IMR-90 (cell line): ENCODE measurements around the gene NOS1AP. TPM values are rescaled to one million over a fixed set of nuclear protein-coding genes. Genes with fewer than 3 reads are reported as not detected.

Experiments used
- ATAC-seq: fragments of 200-7000 bp; cut with Tn5 transposase; 2 replicates; pipeline ENCODE4 v1.9.1; 2020; ENCODE audit warnings: low read depth, mild to moderate bottlenecking, moderate library complexity
- BruUV-seq: library from RNA; stranded (reverse); fragments of 400-500 nt; replicated peaks from 2 replicates; lab custom pipeline; 2021; lab: Mats Ljungman, UMichigan
- CTCF ChIA-PET: fragments of 300-600 bp; formaldehyde crosslinking; extraction: SDS; loops from one replicate; lab custom pipeline; 2021; ENCODE audit warnings: antibody characterized with exemption; lab: Yijun Ruan, JAX
- POLR2A ChIA-PET: fragments of 300-600 bp; sonication (Branson Sonifier 250); formaldehyde crosslinking; loops from one replicate; lab custom pipeline; 2022; ENCODE audit warnings: antibody characterized with exemption; ENCODE audit not compliant: unreplicated experiment; lab: Charles Lee
- DNase-seq: peaks from one replicate; pipeline ENCODE4 v3.0.0; 2013
- H2AFZ ChIP-seq: replicated peaks from 2 replicates; pipeline ENCODE3; 2013; ENCODE audit warnings: low read length, mild to moderate bottlenecking; ENCODE audit not compliant: poor library complexity
- H2AK5ac ChIP-seq: 2 replicates; pipeline ENCODE4 v1.6.1; 2013; ENCODE audit warnings: low read depth, low read length, inconsistent platforms
- H2AK9ac ChIP-seq: replicated peaks from 2 replicates; pipeline ENCODE3; 2013; ENCODE audit warnings: mild to moderate bottlenecking, low read depth, low read length, moderate library complexity; ENCODE audit not compliant: poor library complexity
- H2BK120ac ChIP-seq: 2 replicates; pipeline ENCODE4 v1.6.1; 2013; ENCODE audit warnings: low read depth, low read length, inconsistent platforms
- H2BK15ac ChIP-seq: 3 replicates; pipeline ENCODE4 v1.6.1; 2013; ENCODE audit warnings: low read depth, low read length, inconsistent platforms
- H2BK20ac ChIP-seq: 2 replicates; pipeline ENCODE4 v1.6.1; 2013; ENCODE audit warnings: low read depth, mild to moderate bottlenecking, inconsistent platforms, low read length, moderate library complexity
- H2BK5ac ChIP-seq: 2 replicates; pipeline ENCODE4 v1.6.1; 2013; ENCODE audit warnings: mild to moderate bottlenecking, low read depth, low read length, inconsistent platforms; ENCODE audit not compliant: poor library complexity, severe bottlenecking
- H3K14ac ChIP-seq: replicated peaks from 2 replicates; pipeline ENCODE4 v1.6.1; 2013; ENCODE audit warnings: low read depth, low read length, inconsistent platforms
- H3K18ac ChIP-seq: 2 replicates; pipeline ENCODE4 v1.6.1; 2013; ENCODE audit warnings: low read depth, low read length, control low read depth
- H3K23ac ChIP-seq: 2 replicates; pipeline ENCODE4 v1.6.1; 2013; ENCODE audit warnings: low read depth, low read length, inconsistent platforms
- H3K27ac ChIP-seq: 2 replicates; pipeline ENCODE4 v1.5.1; 2013; ENCODE audit warnings: mild to moderate bottlenecking, control low read depth, low read length; ENCODE audit not compliant: insufficient read depth
- H3K27me3 ChIP-seq: 2 replicates; pipeline ENCODE4 v1.6.1; 2013; ENCODE audit warnings: low read length; ENCODE audit not compliant: control insufficient read depth, insufficient read depth
- H3K36me3 ChIP-seq: 2 replicates; pipeline ENCODE4 v1.6.1; 2013; ENCODE audit warnings: low read length, mixed read lengths; ENCODE audit not compliant: control insufficient read depth, insufficient read depth
- H3K4ac ChIP-seq: 2 replicates; pipeline ENCODE4 v1.6.1; 2013; ENCODE audit warnings: low read depth, low read length, inconsistent platforms
- H3K4me1 ChIP-seq: 2 replicates; pipeline ENCODE4 v1.6.1; 2013; ENCODE audit warnings: low read length, mixed read lengths; ENCODE audit not compliant: control insufficient read depth, insufficient read depth
- H3K4me2 ChIP-seq: 2 replicates; pipeline ENCODE4 v1.6.1; 2013; ENCODE audit warnings: low read depth, mild to moderate bottlenecking, control low read depth, low read length, moderate library complexity
- H3K4me3 ChIP-seq: 2 replicates; pipeline ENCODE4 v1.5.1; 2013; ENCODE audit warnings: low read depth, mild to moderate bottlenecking, control low read depth, low read length, moderate library complexity; ENCODE audit not compliant: insufficient read depth
- H3K56ac ChIP-seq: 2 replicates; pipeline ENCODE4 v1.6.1; 2013; ENCODE audit warnings: low read length, inconsistent platforms; ENCODE audit not compliant: insufficient read depth; ENCODE audit errors: extremely low read depth
- H3K79me1 ChIP-seq, 2 experiments: 2 replicates each; pipeline ENCODE4 v1.6.1; 2013; ENCODE audit warnings: low read length in 2 of 2, inconsistent platforms in 1 of 2, low read depth in 1 of 2
- H3K9ac ChIP-seq: 2 replicates; pipeline ENCODE4 v1.6.1; 2013; ENCODE audit warnings: low read depth, low read length, control low read depth
- H3K9me1 ChIP-seq: 2 replicates; pipeline ENCODE4 v1.6.1; 2013; ENCODE audit warnings: low read length, inconsistent platforms; ENCODE audit not compliant: insufficient read depth
- H3K9me3 ChIP-seq: 2 replicates; pipeline ENCODE4 v1.6.1; 2013; ENCODE audit warnings: low read length; ENCODE audit not compliant: control insufficient read depth, insufficient read depth
- H4K20me1 ChIP-seq: 2 replicates; pipeline ENCODE4 v1.6.1; 2013; ENCODE audit warnings: low read length, inconsistent platforms; ENCODE audit not compliant: insufficient read depth
- H4K5ac ChIP-seq: 2 replicates; pipeline ENCODE4 v1.6.1; 2013; ENCODE audit warnings: mild to moderate bottlenecking, low read depth, low read length, control low read depth
- H4K8ac ChIP-seq, 2 experiments: 2 replicates each; pipeline ENCODE4 v1.6.1; 2013; ENCODE audit warnings: low read depth in 2 of 2, low read length in 2 of 2, control low read depth in 1 of 2, inconsistent platforms in 1 of 2
- H4K91ac ChIP-seq: 2 replicates; pipeline ENCODE4 v1.6.1; 2013; ENCODE audit warnings: low read depth, low read length, inconsistent platforms; ENCODE audit not compliant: insufficient read depth
- BHLHE40 ChIP-seq: fragments of 150-350 bp; IDR thresholded peaks from 2 replicates; pipeline ENCODE4 v1.6.1; 2016; ENCODE audit warnings: mild to moderate bottlenecking, low read depth, low read length
- CEBPB ChIP-seq: IDR thresholded peaks from 2 replicates; pipeline ENCODE4 v1.6.1; 2012; ENCODE audit warnings: low read depth, low read length, improper control_type of control experiment
- CHD1 ChIP-seq: IDR thresholded peaks from 2 replicates; pipeline ENCODE4 v1.6.1; 2012; ENCODE audit warnings: low read depth, low read length, improper control_type of control experiment
- FOS ChIP-seq: fragments of 150-350 bp; IDR thresholded peaks from 2 replicates; pipeline ENCODE4 v1.6.1; 2016; ENCODE audit warnings: low read depth, low read length
- MAFK ChIP-seq: IDR thresholded peaks from 2 replicates; pipeline ENCODE4 v1.6.1; 2012; ENCODE audit warnings: low read depth, low read length, improper control_type of control experiment
- MAZ ChIP-seq: IDR thresholded peaks from 2 replicates; pipeline ENCODE4 v1.6.1; 2012; ENCODE audit warnings: low read depth, mild to moderate bottlenecking, low read length, improper control_type of control experiment, moderate library complexity, borderline replicate concordance
- MXI1 ChIP-seq: IDR thresholded peaks from 2 replicates; pipeline ENCODE4 v1.6.1; 2012; ENCODE audit warnings: low read depth, mild to moderate bottlenecking, low read length, moderate library complexity, borderline replicate concordance
- NFE2L2 ChIP-seq: fragments of 150-350 bp; IDR thresholded peaks from 2 replicates; pipeline ENCODE4 v1.6.1; 2016; ENCODE audit warnings: low read depth, mild to moderate bottlenecking, low read length
- POLR2A ChIP-seq: IDR thresholded peaks from 2 replicates; pipeline ENCODE4 v1.6.1; 2012; ENCODE audit warnings: mild to moderate bottlenecking, low read depth, low read length
- RAD21 ChIP-seq: IDR thresholded peaks from 2 replicates; pipeline ENCODE4 v1.6.1; 2012; ENCODE audit warnings: low read length, improper control_type of control experiment
- RCOR1 ChIP-seq: IDR thresholded peaks from 2 replicates; pipeline ENCODE4 v1.6.1; 2012; ENCODE audit warnings: mild to moderate bottlenecking, low read length, improper control_type of control experiment; ENCODE audit not compliant: insufficient replicate concordance
- RFX5 ChIP-seq: IDR thresholded peaks from 2 replicates; pipeline ENCODE4 v1.8.0; 2012; ENCODE audit warnings: low read depth, mild to moderate bottlenecking, low read length, moderate library complexity
- SMC3 ChIP-seq: fragments of 150-350 bp; IDR thresholded peaks from 2 replicates; pipeline ENCODE4 v1.6.1; 2016; ENCODE audit warnings: low read depth, mild to moderate bottlenecking, antibody characterized with exemption, low read length, moderate library complexity
- WGBS, 2 experiments: methylation state at CpG; one replicate each; pipeline versions ENCODE4 v1.1.5 to v1.1.7; 2013; ENCODE audit warnings: missing lambda C conversion rate in 2 of 2; ENCODE audit not compliant: insufficient read length in 1 of 2; ENCODE audit errors: extremely low coverage in 2 of 2; 5-methylcytosine and 5-hydroxymethylcytosine counted together
- dilution Hi-C: fragments of 300-500 bp; cut with HindIII; formaldehyde crosslinking; loops from one replicate; pipeline ENCODE4 v1.14.3; 2018; ENCODE audit warnings: low sequenced_read_pairs; ENCODE audit not compliant: unreplicated experiment
- in situ Hi-C: fragments of 300-500 bp; cut with MboI; formaldehyde crosslinking; loops from 3 replicates; pipeline ENCODE4 v1.14.3; 2019; ENCODE audit warnings: low sequenced_read_pairs, inconsistent platforms, mixed read lengths
- intact Hi-C: fragments of 100-400 bp; cut with micrococcal nuclease; formaldehyde crosslinking; loops from 2 replicates; pipeline ENCODE4 v1.10.0; 2022
- polyA plus RNA-seq, 3 experiments: library from polyadenylated mRNA; depleted of rRNA; stranded (reverse); fragments of >200 nt; gene quantifications; 2 replicates each; pipeline ENCODE4 v1.2.3, GENCODE V29; 2012; ENCODE audit warnings: low replicate concordance in 1 of 3
- total RNA-seq: library from RNA; depleted of rRNA; stranded (reverse); fragments of >200 nt; gene quantifications from 2 replicates; pipeline ENCODE4 v1.2.3, GENCODE V29; 2012
- TF ChIP-seq, protein P1 (sequence below): fragments of 150-350 bp; IDR thresholded peaks from 2 replicates; pipeline ENCODE4 v1.6.1; 2017; ENCODE audit warnings: mild to moderate bottlenecking, antibody characterized with exemption, low read length, low read depth
- TF ChIP-seq, protein P2 (sequence below): fragments of 150-350 bp; IDR thresholded peaks from 2 replicates; pipeline ENCODE4 v1.6.1; 2016; ENCODE audit warnings: low read depth, mild to moderate bottlenecking, low read length, moderate library complexity, borderline replicate concordance
- TF ChIP-seq, protein P3 (sequence below): conservative IDR thresholded peaks from 2 replicates; pipeline ENCODE4 v1.5.1; 2012; ENCODE audit warnings: mild to moderate bottlenecking, low read depth, low read length, improper control_type of control experiment

NOS1AP gene
- total and polyA plus RNA-seq, 2 of the 4 experiments (the other 2 are of a cell fraction): 0.18 to 0.19 TPM

DNA sequence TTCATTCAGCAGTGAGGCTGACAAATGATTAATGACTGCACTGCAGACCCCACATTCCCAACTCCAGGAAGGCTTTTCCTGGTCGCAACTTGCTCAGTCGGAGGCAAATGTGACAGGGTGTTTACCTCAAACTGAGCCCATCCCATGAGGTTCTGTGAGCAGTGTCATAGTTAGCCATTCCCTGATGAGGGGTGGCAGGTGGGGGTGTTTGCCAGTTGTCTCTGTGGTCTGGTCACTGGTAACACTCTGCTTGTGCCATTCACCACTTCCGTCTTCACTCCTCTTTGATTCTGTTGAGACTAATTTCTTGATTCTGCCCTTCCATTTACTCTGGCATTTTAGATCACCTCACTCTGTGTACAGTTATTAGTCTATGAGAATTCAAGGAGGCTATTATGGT, 73.5 kb downstream of the NOS1AP start:
- H2BK120ac ChIP-seq: no peak overlapping the region
- H3K9me1 ChIP-seq: no peaks in the 10 kb centered on the region
- H3K4me2 ChIP-seq: no peak overlapping the region
- H2AK9ac ChIP-seq: no peak overlapping the region
- H3K18ac ChIP-seq: no peak overlapping the region
- no peak overlapping the region for H3K4me3 ChIP-seq
- no peaks in the 10 kb centered on the region for H4K20me1 ChIP-seq
- H4K91ac ChIP-seq: no peak overlapping the region
- H3K9ac ChIP-seq: no peak overlapping the region
- intact Hi-C loops (no loop called here), in situ Hi-C loops (no loop called here), dilution Hi-C loops (no loop called here)
- ATAC-seq (no peak), DNase-seq (no peak)
- 100% methylated on average over 1 of the region's 3 CpGs; no CpG with 5 or more reads in 1 of the 2 experiments for WGBS, 2 experiments
- H3K27me3 ChIP-seq: peaks cover 2% of the 10 kb centered on the region; the same call in 1 of the 2 replicates
- no peaks in the 10 kb centered on the region for H3K36me3 ChIP-seq
- H3K23ac ChIP-seq: no peak overlapping the region
- no peak overlapping the region for H4K8ac ChIP-seq
- no peak overlapping the region for H2BK20ac ChIP-seq
- H3K56ac ChIP-seq: no peak overlapping the region
- no peak overlapping the region for H3K27ac ChIP-seq
- H2AFZ ChIP-seq: no peak overlapping the region
- no peak overlapping the region for H2BK5ac ChIP-seq
- H3K4ac ChIP-seq: no peak overlapping the region
- H3K14ac ChIP-seq: no peak overlapping the region
- no peaks in the 10 kb centered on the region for H3K9me3 ChIP-seq
- no peaks in the 10 kb centered on the region for H3K79me1 ChIP-seq
- POLR2A ChIA-PET: no interaction called here
- CTCF ChIA-PET: no interaction called here
- no TSS peak for BruUV-seq
- H4K5ac ChIP-seq: no peak overlapping the region
- TF ChIP-seq CHD1 (no peak), MAZ (no peak), BHLHE40 (no peak), FOS (no peak), RAD21 (no peak), MAFK (no peak), SMC3 (no peak), POLR2A (no peak), MXI1 (no peak), RFX5 (no peak), NFE2L2 (no peak), CEBPB (no peak), RCOR1 (no peak)
- TF ChIP-seq, protein P1, sequence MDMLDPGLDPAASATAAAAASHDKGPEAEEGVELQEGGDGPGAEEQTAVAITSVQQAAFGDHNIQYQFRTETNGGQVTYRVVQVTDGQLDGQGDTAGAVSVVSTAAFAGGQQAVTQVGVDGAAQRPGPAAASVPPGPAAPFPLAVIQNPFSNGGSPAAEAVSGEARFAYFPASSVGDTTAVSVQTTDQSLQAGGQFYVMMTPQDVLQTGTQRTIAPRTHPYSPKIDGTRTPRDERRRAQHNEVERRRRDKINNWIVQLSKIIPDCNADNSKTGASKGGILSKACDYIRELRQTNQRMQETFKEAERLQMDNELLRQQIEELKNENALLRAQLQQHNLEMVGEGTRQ: no peak
- TF ChIP-seq, protein P2, sequence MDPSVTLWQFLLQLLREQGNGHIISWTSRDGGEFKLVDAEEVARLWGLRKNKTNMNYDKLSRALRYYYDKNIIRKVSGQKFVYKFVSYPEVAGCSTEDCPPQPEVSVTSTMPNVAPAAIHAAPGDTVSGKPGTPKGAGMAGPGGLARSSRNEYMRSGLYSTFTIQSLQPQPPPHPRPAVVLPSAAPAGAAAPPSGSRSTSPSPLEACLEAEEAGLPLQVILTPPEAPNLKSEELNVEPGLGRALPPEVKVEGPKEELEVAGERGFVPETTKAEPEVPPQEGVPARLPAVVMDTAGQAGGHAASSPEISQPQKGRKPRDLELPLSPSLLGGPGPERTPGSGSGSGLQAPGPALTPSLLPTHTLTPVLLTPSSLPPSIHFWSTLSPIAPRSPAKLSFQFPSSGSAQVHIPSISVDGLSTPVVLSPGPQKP: no peak
- TF ChIP-seq, protein P3, sequence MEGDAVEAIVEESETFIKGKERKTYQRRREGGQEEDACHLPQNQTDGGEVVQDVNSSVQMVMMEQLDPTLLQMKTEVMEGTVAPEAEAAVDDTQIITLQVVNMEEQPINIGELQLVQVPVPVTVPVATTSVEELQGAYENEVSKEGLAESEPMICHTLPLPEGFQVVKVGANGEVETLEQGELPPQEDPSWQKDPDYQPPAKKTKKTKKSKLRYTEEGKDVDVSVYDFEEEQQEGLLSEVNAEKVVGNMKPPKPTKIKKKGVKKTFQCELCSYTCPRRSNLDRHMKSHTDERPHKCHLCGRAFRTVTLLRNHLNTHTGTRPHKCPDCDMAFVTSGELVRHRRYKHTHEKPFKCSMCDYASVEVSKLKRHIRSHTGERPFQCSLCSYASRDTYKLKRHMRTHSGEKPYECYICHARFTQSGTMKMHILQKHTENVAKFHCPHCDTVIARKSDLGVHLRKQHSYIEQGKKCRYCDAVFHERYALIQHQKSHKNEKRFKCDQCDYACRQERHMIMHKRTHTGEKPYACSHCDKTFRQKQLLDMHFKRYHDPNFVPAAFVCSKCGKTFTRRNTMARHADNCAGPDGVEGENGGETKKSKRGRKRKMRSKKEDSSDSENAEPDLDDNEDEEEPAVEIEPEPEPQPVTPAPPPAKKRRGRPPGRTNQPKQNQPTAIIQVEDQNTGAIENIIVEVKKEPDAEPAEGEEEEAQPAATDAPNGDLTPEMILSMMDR: no peak
- no peak overlapping the region for H2AK5ac ChIP-seq
- peaks cover 3% of the 10 kb centered on the region; the same call in 1 of the 2 replicates for H3K4me1 ChIP-seq
- H2BK15ac ChIP-seq: no peak overlapping the region
